EL (cell line): ENCODE measurements around the gene FHL1.
A peak's percentile ranks its signal among the peaks of the same experiment; 100 is the strongest.
"Not testable (repeated sequence)": the region's sequence is repeated elsewhere in the genome, so short reads cannot be mapped to it uniquely, and the experiment has no call there.

ENCODE experiments used
- DNase-seq: peaks from one replicate; pipeline ENCODE4 v3.0.0-alpha.2; 2016

FHL1 gene

GRCh38 chrX:136147315-136147901 lies at the start of gene FHL1:
Gene FHL1, plus strand, starts transcription at chrX:136147533.
- DNase-seq = peak; percentile 33

- no peak for DNase-seq
These were observed 49.2 kb upstream of the FHL1 start for GRCh38 chrX:136097871-136098805.

GRCh38 chrX:136104936-136105335 lies 42.4 kb upstream of the FHL1 start:
- DNase-seq = no peak

GRCh38 chrX:136106920-136107528 lies 40.3 kb upstream of the FHL1 start:
- DNase-seq = no peak

GRCh38 chrX:136108905-136109304 lies 38.4 kb upstream of the FHL1 start:
- not testable (repeated sequence) for DNase-seq

- no peak for DNase-seq
These were observed 35.0 kb upstream of the FHL1 start for GRCh38 chrX:136112286-136112685.

- no peak for DNase-seq
These were observed 34.6 kb upstream of the FHL1 start for GRCh38 chrX:136112778-136113177.

- DNase-seq = no peak
These were observed 32.0 kb upstream of the FHL1 start for GRCh38 chrX:136115126-136115903.

- no peak for DNase-seq
These were observed 31.4 kb upstream of the FHL1 start for GRCh38 chrX:136115904-136116297.

GRCh38 chrX:136121788-136122187 lies 25.5 kb upstream of the FHL1 start:
- DNase-seq = no peak

GRCh38 chrX:136122207-136122606 lies 25.1 kb upstream of the FHL1 start:
- DNase-seq = no peak

GRCh38 chrX:136125106-136125505 lies 22.2 kb upstream of the FHL1 start:
- DNase-seq = no peak

- no peak for DNase-seq
These were observed 21.0 kb upstream of the FHL1 start for GRCh38 chrX:136126371-136126770.

- DNase-seq = no peak
These were observed 20.4 kb upstream of the FHL1 start for GRCh38 chrX:136126872-136127406.

- DNase-seq = no peak
These were observed 18.6 kb upstream of the FHL1 start for GRCh38 chrX:136128743-136129142.

- peak; percentile 82 for DNase-seq
These were observed 16.2 kb upstream of the FHL1 start for GRCh38 chrX:136130931-136131833.

GRCh38 chrX:136138939-136139338 lies 8.4 kb upstream of the FHL1 start:
- DNase-seq = no peak

GRCh38 chrX:136141569-136141968 lies 5.8 kb upstream of the FHL1 start:
- DNase-seq = no peak

GRCh38 chrX:136142592-136142991 lies 4.7 kb upstream of the FHL1 start:
- DNase-seq = no peak

GRCh38 chrX:136143711-136144110 lies 3.6 kb upstream of the FHL1 start:
- no peak for DNase-seq

- DNase-seq = no peak
These were observed 569 bp upstream of the FHL1 start for GRCh38 chrX:136146614-136147314.
